HTR-8/SVneo (cell line): ENCODE results near the gene PSMB7.
"Not testable (repeated sequence)": the region's sequence is repeated elsewhere in the genome, so short reads cannot be mapped to it uniquely, and the experiment has no call there.

Experiments
- DNase-seq: peaks from one replicate; pipeline ENCODE4 v3.0.0; 2011; ENCODE audit warnings: low spot score, mixed read lengths; ENCODE audit not compliant: insufficient read length
- FAIRE-seq: peaks from 2 replicates; lab custom pipeline; 2011; peaks lifted over from hg19 to GRCh38; lab: Jason Lieb, UNC

The PSMB7 gene

DNA sequence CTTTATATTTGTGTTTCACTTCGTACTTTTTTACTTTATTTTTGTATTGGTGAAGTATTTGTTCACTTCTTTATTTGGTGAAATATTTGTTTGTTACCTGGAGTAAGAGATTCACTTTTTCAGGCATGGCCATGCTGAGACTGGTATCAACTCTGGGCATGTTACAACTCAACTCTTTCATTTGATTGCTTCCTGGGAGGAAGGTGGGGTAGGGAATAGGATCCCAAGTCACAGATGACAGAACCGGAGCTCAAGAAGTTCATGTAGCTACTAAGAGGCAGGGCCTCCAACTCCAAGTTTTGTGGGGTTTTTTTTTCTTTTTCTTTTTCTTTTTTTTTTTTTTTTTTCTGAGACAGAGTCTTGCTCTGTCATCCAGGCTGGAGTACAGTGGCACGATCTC is 28.9 kb upstream of the PSMB7 start:
- FAIRE-seq = no peak
- DNase-seq = no peak

DNA sequence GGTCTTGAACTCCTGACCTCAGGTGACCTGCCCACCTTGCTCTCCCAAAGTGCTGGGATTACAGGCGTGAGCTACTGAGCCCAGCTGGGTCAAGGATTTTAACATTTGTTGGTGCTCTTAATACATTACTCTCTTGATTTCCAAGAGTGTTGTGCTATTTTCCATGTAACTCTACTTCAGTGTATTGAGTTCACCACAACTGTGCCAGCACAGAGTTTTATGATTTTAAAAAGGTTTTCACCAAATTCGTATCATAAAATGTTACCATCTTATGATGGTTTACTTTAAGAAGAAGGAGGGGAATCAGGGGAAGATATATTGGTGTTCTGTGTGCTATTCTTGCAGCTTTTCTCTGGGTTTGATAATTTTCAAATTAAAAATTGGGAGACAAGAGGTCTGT is 28.4 kb upstream of the PSMB7 start:
- DNase-seq (no peak), FAIRE-seq (no peak)

DNA sequence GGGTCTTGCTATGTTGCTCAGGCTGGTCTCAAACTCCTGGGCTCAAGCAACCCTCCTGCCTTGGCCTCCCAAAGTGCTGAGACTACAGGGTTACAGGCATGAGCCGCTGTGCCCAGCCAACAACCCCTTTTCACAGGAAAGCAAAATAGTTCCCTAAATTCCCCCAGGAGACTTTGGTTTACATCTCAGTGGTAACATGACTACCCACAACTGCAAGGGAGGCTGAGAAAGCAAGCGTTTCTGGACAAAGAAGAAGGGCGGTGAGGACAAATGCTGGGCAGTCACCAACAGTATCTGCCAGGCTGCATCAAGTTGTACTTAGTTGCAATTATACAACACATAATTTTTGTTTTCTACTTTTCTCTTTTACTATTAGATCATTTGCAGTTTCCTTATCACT is 27.6 kb upstream of the PSMB7 start:
- DNase-seq (no peak), FAIRE-seq (no peak)

DNA sequence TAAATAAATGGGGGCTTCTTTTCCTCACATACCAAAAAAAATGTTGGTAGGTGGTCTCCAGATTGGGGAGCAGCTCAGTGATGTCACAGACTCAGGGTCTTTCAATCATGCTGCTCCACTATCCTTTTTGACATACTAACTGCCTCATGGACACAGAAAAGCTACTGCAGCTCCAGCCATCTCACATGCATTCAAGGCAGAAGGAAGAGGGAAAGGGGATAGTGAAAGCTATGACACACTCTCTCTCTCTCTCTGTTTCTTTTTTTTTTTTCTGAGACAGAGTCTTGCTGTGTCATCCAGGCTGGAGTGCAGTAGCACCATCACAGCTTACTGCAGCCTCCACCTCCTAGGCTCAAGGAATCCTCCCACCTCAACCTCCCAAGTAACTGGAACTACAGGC is 27.1 kb upstream of the PSMB7 start:
- no peak for FAIRE-seq
- no peak for DNase-seq

DNA sequence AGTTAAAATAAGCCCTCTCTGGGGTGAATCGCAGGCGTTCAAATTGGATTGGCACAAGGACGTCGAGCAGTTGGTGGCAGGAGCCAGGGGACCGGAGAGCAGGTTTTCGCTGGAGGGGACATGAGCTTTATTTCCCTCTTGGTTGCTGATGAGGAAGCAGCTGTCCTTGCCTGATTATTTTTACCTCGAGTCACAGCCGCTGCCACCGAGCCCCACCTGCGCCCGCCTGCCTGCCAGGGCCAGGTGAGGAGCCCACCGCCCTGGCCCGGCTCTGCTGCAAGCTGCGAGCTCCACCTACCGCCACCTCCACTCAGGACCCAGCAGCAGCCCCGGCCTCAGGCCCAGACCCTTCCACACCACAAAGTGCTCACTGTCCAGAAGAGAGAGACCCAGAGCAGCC is 26.0 kb upstream of the PSMB7 start:
- FAIRE-seq = no peak
- DNase-seq = no peak

DNA sequence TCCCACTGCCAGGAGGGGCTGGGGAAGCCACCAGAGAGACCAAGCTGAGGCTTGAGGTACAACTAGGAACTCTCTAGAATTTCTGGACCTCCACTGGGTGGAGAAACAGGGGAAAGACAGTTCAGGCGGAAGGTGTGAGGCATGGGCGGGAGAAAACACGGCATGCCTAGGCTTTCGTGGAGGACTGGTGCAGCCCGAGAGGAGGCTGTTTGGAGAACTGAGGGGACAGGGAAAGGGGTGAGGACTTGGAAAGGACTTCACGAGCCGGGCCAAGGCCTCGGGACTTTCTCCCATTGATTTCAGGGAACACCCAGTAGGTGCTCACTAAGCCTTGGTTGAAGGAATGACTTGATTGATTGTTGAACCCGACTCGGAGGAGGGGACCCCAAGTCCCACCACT is 25.5 kb upstream of the PSMB7 start:
- no peak for FAIRE-seq
- no peak for DNase-seq

DNA sequence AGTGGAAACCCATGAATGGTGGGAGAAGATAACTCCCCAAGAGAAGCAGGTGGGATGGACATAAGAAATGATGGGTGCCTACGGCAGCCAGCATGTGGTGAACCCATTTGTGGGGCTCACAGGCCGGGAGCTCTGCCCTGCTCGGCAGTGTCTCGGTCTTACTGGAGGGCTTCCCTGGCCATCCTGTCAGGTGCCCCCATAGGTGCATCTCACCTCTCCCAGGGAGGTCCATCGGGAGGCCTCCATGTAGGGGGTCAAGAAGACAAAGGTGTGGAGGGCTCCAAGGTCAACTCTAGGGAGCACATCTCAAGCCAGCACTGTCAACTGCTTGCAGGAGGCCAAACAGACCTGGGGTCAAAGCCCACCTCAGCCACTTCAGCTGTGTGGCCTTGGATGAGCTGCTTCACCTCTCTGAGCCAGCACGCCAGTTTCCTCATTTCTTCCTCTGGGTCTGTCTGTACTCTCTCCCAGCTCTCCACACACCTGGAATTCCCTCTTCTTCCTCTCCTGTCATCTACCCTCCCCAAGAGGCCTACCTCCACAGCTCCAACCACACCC is 24.5 kb upstream of the PSMB7 start:
- no peak for FAIRE-seq
- no peak for DNase-seq

DNA sequence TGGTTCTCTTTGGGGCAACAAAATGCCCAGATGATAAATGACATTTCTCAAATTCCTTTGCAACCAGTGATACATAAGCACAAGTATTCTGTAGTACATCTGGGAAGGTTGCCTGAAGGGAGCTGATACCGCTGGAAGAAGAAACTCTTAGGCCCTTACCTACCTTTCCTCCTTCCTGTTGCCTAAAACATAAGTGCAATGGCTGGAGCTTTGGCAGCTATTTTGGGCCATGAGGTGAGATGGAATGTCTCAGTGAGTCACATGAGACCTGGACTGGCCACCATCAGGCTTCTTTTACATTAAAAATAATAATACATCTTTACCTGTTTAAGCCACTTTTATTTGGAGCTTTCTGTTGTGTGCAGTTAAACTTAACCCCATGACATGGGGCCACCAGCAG is 23.8 kb upstream of the PSMB7 start:
- DNase-seq (no peak), FAIRE-seq (no peak)

DNA sequence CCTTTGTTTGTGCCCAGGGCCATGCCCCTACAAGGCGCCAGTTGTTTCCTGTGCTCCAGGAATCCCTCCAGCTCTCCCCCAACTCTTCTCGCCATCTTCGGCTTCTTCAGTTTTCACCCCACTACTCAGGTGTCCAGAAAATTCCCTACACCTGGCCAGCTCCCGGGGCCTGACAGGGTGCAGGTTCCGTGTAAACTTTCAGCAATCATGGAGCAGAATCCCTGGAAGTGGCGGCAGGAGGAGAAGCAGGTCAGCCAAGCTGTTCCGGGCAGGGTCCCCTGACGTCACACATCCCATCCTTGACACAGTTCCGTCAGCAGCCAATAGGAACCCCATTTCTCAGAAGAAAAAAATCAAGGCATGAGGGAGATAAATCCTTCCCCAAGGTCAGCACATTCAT is 22.8 kb upstream of the PSMB7 start:
- DNase-seq (no peak), FAIRE-seq (no peak)

DNA sequence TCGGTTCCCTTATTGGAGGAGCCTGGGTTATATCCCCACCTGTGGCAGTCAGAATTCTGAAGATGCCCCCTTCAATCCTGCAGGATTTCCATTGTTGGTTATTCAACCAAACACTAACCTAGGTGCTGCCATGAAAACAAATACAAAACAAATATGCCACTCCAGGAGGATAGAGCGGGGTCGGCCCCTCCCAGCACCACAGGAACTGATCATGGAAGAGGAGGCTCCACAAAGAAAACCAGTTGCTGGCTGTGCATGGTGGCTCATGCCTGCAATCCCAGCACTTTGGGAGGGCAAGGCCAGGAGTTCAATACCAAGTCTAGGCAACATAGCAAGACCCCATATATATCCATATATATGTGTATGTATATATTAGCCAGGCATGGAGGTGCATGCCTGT is 21.8 kb upstream of the PSMB7 start:
- no peak for DNase-seq
- no peak for FAIRE-seq

DNA sequence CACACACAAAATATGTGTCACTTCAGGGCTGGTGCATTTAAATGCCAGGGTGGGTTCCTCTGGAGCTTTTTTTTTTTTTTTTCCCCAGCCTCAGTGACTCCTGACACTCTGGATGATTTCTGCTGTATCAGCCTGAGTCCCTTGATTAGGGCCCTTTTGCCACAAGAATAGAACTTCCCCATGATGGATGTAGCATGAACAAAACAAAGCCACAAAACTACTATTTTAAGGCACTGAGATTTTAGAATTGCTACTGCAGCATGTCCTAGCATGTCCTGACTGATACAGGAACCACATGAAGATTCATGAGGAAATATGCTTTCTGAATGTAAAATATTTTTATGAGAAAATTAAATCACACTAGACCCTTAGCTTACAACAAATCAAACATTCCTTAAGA is 21.1 kb upstream of the PSMB7 start:
- DNase-seq = no peak
- no peak for FAIRE-seq

DNA sequence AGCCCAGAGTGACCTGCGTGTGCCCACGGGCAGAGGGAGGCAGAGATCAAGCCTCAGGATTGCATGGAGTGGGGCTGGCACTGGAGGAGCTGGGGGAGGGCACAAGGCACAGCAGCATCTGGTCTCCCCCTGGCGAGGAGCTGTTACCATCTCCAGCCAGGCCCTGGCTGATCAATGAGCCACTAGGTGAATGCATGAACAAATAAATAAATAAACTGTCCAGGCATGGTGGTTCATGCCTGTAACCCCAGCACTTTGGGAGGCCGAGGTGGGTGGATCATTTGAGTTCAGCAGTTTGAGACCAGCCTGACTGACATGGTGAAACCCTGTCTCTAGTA is 14.3 kb upstream of the PSMB7 start:
- no peak for DNase-seq
- no peak for FAIRE-seq

DNA sequence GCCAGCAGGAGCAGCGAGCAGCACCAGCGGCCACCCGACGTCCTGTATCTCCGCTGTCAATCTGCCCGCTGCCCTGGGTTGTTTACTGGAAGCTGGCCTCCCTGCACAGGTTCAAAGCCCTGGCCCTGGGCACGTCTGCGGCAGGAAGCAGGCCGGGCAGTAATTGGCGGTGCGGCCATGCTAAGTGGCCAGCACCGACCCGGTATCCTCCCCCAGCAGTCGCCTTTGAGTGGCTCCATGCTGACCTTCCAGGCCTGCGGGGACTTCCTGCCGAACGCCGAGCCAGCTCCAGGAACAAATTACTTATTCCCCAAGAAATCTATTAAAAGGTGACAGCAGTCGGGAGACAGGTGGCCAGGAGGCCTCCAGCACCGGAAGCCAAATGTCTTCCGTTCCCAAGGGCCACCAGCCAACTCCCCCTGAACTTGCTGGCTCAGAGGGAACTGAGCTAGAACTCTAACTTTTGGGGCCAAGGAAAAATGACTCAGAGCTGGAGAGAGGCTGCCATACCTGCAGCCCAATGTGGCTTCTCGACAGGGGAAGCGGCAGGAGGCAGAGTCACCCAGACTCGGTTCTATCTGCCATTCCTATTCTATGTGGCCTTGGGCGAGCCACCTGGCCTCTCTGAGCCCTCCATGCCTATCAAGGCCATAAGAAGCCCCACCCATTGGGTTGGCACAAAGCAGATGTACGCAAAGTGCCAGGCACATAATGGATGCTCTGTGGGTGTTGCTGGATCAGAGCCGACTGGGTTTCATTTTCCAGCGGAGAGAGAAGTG is 13.7 kb upstream of the PSMB7 start:
- no peak for DNase-seq
- no peak for FAIRE-seq

DNA sequence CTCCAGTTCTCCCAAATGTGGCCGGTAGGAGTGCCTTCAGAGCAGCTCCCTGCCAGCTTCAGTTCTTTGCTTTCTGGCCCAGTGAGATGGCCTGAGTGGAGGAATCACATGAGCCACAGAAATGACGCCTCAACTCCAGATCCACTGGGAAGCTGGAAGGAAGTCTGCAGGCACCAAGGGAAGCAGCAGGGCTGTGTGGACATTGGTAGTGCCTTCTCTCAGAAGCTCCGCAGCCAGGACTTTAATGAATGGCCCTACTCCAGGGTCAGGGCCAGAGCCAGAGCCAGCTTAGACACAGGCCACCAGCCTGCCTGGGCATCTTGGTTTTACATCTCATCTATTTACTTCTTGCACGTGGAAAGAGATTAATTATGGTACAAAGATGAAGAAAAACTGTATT is 12.0 kb upstream of the PSMB7 start:
- no peak for DNase-seq
- FAIRE-seq = no peak

DNA sequence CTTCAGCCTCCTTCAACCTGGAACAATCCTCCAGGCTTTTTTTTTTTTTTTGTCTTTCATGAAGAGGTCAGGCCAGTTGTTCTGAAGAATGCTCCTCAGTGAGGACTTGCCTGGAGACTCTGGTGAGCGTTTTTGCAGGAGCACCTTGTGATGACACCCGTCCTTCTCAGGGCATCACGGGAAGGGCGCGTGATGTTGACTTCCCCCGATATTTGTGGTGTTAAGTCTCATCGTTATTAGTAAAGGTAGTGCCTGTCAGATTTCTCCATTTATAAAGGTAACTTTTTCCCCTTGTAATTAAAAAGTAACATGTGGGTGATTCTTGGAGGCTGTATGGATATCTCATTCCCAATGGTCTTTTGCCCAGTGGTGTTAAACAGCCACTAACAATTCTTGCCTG is 11.1 kb upstream of the PSMB7 start:
- DNase-seq (no peak), FAIRE-seq (no peak)

DNA sequence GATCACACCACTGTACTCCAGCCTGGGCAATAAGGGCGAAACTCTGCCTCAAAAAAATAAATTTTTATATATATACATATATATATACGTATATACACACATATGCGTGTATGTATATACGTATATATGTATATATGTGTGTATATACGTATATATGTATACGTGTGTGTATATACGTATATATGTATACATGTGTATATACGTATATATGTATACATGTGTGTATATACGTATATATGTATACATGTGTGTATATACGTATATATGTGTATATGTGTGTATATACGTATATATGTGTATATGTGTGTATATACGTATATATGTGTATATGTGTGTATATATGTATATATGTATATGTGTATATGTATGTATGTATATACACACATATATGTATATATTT is 10.5 kb upstream of the PSMB7 start:
- not testable (repeated sequence) for DNase-seq, FAIRE-seq

DNA sequence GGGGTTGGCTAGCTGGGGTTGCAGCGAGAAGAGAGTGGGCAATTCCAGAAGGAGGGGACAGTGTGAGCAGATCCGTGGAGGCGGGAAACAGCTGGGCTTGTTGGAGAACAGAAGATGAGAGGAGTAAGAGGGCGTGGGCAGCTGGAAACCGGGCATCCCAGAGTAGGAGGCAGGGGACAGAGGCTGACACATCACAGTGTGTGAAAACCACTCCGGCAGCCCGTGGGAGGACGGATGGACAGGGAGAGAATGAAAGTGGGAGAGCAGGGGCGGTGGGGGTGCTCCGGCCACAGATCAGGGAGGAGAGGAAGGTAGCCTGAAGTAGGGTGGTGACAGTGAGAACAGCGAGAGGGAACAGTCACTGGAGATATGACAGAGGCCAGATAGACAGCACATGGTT is 8.3 kb upstream of the PSMB7 start:
- no peak for FAIRE-seq
- no peak for DNase-seq

DNA sequence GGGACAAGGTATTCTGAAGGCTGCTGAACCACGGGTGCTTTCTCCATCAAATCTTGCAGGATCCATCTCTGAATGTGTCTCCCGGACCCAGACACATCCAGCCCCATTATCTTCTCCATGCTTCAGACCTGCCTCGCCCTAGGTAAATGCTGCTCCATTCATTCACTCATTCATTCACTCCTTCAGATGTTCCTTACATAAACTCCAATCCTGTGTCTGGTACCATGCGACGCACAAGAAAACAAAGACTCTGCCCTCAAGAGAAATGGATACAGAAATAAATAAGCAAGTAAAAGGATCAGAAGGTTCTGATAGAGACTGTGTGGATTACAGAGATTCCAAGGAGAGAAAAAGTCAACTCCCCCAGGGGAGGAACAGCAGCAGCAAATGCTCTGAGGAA is 7.9 kb upstream of the PSMB7 start:
- DNase-seq (no peak), FAIRE-seq (no peak)

DNA sequence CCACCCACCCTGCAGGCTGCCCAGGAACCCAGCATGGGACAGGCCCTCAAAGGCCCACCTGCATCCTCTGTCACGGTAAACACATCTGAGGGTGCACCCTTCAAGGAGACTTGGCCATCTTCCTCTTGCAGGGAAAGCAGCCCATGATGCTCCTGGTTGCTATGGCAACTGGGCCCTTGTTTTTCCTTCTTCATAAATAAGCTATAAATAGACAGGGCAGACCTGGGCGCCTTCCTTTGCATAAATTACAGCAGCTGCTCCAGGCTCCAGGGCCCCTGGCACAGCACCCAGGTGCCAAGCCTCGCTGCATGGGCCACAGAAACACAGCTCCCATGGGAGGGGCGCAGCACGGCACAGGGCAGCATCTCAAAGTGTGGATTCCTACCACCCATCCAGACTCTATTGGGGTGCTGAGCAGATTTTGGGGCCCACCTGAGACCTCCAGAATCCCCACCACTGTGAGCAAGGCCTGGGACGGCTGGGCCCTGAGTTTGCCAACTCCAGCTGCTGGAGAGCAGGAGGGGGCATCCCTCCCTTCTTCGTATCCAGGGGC is 5.8 kb upstream of the PSMB7 start:
- DNase-seq (no peak), FAIRE-seq (no peak)

DNA sequence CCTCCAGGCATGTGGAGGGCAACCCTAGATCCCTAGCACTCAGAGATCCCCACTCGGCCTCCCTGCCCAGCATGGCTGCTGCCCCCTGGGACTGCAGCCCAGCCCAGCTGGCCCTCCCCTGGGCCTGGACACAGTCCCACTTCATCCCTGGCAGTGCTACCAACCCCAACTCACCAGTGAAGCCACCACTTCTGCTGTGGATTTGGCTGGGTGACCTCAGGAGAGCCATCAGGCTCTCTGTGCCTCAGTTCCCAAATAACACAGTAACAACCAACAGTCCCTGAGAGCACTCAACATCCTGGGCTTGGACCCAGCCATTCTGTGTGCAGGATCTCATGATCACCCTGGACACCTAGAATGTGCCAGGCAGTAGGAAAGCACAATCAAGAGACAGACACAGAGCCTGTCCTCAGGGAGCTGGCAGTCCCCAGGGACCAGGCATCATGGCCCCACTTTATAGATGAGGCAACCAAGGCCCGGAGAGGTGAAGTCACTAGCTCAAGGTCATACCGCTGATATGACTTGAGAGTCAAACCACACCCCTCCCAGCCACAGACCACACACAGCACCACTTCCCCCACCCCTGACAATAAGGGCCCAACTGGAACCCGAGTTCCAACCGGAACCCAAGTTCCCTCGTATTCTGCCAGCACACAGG is 4.7 kb upstream of the PSMB7 start:
- no peak for DNase-seq
- no peak for FAIRE-seq

DNA sequence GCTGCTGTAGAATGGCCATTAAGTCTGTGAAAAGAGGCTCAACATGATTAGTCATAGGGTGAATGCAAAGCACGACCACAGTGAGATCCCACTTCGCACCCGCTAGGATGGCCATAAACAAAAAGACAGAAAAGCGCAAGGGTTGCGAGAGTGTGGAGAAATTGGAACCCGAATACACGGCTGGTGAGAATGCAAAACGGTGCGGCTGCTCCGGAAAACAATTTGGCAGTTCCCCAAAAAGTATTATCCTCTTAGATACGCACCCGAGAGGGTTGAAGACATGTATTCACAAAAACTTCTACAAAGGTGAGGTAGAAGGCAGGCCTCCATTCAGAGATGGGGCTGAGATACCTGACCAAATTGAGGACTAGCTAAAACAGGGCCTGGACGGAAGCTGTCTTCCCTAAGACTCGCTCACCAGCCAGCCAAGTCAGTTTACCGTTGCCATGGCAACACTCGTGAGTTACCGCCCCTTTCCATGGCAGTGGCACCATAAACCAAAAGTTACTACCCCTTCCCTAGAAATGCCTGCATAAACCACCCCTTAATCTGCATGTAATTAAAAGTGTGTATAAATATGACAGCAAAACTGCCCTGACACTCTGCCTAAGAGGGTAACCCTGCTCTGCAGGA is 726 bp upstream of the PSMB7 start:
- no peak for DNase-seq
- FAIRE-seq = no peak
